HepG2 (cell line): ENCODE measurements around the gene STARD13. TPM values are rescaled to one million over a fixed set of nuclear protein-coding genes. Genes with fewer than 3 reads are reported as not detected.
A peak's percentile ranks its signal among the peaks of the same experiment; 100 is the strongest.

Source experiments
- ATAC-seq: fragments of 200-7000 bp; cut with Tn5 transposase; 3 replicates; pipeline ENCODE4 v1.9.1; 2020; ENCODE audit warnings: mild to moderate bottlenecking, moderate library complexity
- BruUV-seq: library from RNA; stranded (reverse); fragments of 400-500 nt; replicated peaks from 2 replicates; lab custom pipeline; 2021; lab: Mats Ljungman, UMichigan
- CTCF ChIA-PET: fragments of 300-600 bp; formaldehyde crosslinking; extraction: SDS; loops from one replicate; lab custom pipeline; 2021; ENCODE audit warnings: low total read pairs, inconsistent platforms, low intra/inter-chr PET ratio; lab: Yijun Ruan, JAX
- POLR2A ChIA-PET: fragments of 350-600 bp; sonication (Branson Sonifier 250); formaldehyde crosslinking; loops from one replicate; lab custom pipeline; 2020; ENCODE audit warnings: antibody characterized with exemption, inconsistent platforms; lab: Yijun Ruan, JAX
- DNase-seq: peaks from one replicate; pipeline ENCODE4 v3.0.0-alpha.2; 2015; ENCODE audit warnings: low spot score
- FAIRE-seq: peaks from 3 replicates; lab custom pipeline; 2011; peaks lifted over from hg19 to GRCh38; lab: Jason Lieb, UNC
- H2AFZ ChIP-seq: one replicate; pipeline ENCODE4 v1.6.1; 2011; ENCODE audit warnings: low read length, inconsistent platforms
- H3K27ac ChIP-seq: fragments of 300-600 bp; 3 replicates; pipeline ENCODE4 v1.8.0; 2011; ENCODE audit warnings: mixed run types, mild to moderate bottlenecking, mixed read lengths, low read length, inconsistent platforms; ENCODE audit not compliant: insufficient read depth; ENCODE audit errors: extremely low read length
- H3K27me3 ChIP-seq, 2 experiments: fragments of 200-600 bp in 1 of 2; 2 replicates in 1 of 2; 3 replicates in 1 of 2; pipeline versions ENCODE4 v1.6.0 to v1.8.0; 2011; ENCODE audit warnings: low read length in 2 of 2, mild to moderate bottlenecking in 2 of 2, moderate library complexity in 2 of 2, inconsistent platforms in 1 of 2; ENCODE audit not compliant: insufficient read depth in 2 of 2, control insufficient read depth in 1 of 2
- H3K36me3 ChIP-seq, 2 experiments: fragments of 200-600 bp in 1 of 2; replicated peaks in 1 of 2; 2 replicates in 1 of 2; 3 replicates in 1 of 2; pipeline versions ENCODE4 v1.5.1 to v1.8.0; 2011; ENCODE audit warnings: low read length in 2 of 2, inconsistent platforms in 1 of 2; ENCODE audit not compliant: insufficient read depth in 2 of 2, control insufficient read depth in 1 of 2
- H3K4me1 ChIP-seq: 2 replicates; pipeline ENCODE4 v1.5.1; 2012; ENCODE audit warnings: low read length, inconsistent platforms; ENCODE audit not compliant: insufficient read depth
- H3K4me2 ChIP-seq: 2 replicates; pipeline ENCODE4 v1.6.0; 2011; ENCODE audit warnings: low read depth, low read length, inconsistent platforms
- H3K4me3 ChIP-seq, 3 experiments: fragments of 200-600 bp in 1 of 3; sonication (generic), shearing (Covaris generic) in 1 of 3; replicated peaks in 1 of 3; 2 replicates each; pipeline ENCODE4 v1.5.1; 2011 to 2016; ENCODE audit warnings: low read length in 3 of 3, inconsistent platforms in 2 of 3, low read depth in 2 of 3, mild to moderate bottlenecking in 2 of 3, control low read depth in 1 of 3, mixed read lengths in 1 of 3; ENCODE audit not compliant: insufficient read depth in 1 of 3
- H3K79me2 ChIP-seq: one replicate; pipeline ENCODE4 v1.6.1; 2011; ENCODE audit warnings: low read length, inconsistent platforms; ENCODE audit not compliant: insufficient read depth
- H3K9ac ChIP-seq: 2 replicates; pipeline ENCODE4 v1.6.0; 2011; ENCODE audit warnings: mild to moderate bottlenecking, low read depth, low read length, inconsistent platforms; ENCODE audit not compliant: insufficient read depth
- H3K9me3 ChIP-seq: 2 replicates; pipeline ENCODE4 v1.5.1; 2012; ENCODE audit warnings: mild to moderate bottlenecking, low read length
- H4K20me1 ChIP-seq: 2 replicates; pipeline ENCODE4 v1.6.0; 2011; ENCODE audit warnings: inconsistent platforms, mild to moderate bottlenecking, low read length, moderate library complexity; ENCODE audit not compliant: insufficient read depth
- DNMT1 ChIP-seq: sonication (generic); formaldehyde crosslinking; IDR thresholded peaks from 2 replicates; pipeline ENCODE4 v1.5.1; 2020; ENCODE audit warnings: mild to moderate bottlenecking, missing genetic modification reagents
- MAFK ChIP-seq, 2 experiments: IDR thresholded peaks in 1 of 2; conservative IDR thresholded peaks in 1 of 2; 2 replicates each; pipeline ENCODE4 v1.6.1; 2011; ENCODE audit warnings: improper control_type of control experiment in 2 of 2, low read length in 2 of 2
- NAIF1 ChIP-seq: sonication (generic); formaldehyde crosslinking; IDR thresholded peaks from 2 replicates; pipeline ENCODE4 v1.5.0; 2020; ENCODE audit warnings: mild to moderate bottlenecking, missing genetic modification reagents, borderline replicate concordance
- SCMH1 ChIP-seq: sonication (generic); formaldehyde crosslinking; IDR thresholded peaks from 2 replicates; pipeline ENCODE4 v1.9.0; 2021; ENCODE audit warnings: missing genetic modification reagents, mild to moderate bottlenecking, borderline replicate concordance
- WGBS: methylation state at CpG from one replicate; pipeline ENCODE4 v1.1.6; 2017; ENCODE audit warnings: low lambda C conversion rate; 5-methylcytosine and 5-hydroxymethylcytosine counted together
- in situ Hi-C: cut with HindIII; loops from 2 replicates; pipeline ENCODE4 v1.10.0; 2017; ENCODE audit warnings: low pct_unique_long_range_greater_than_20kb; ENCODE audit not compliant: extremely low pct_ligation_motif_present
- intact Hi-C: fragments of 100-400 bp; cut with micrococcal nuclease; formaldehyde crosslinking; loops from one replicate; pipeline ENCODE4 v1.10.0; 2022; ENCODE audit not compliant: unreplicated experiment
- polyA plus RNA-seq, 8 experiments: library from polyadenylated mRNA; depleted of rRNA in 3 of 8; stranded (reverse) in 7 of 8; unstranded in 1 of 8; fragments of >200 nt; fragmentation: Illumina TruSeq in 4 of 8; extraction: Trizol in 4 of 8; gene quantifications; 2 replicates each; pipeline versions ENCODE4 v1.2.1 to v1.2.3, GENCODE V29; 2011 to 2016; ENCODE audit warnings: low read depth in 4 of 8, missing spikeins in 1 of 8, mixed read lengths in 1 of 8; ENCODE audit not compliant: insufficient read depth in 1 of 8
- total RNA-seq, 5 experiments: library from RNA; depleted of rRNA; stranded (reverse); fragments of >200 nt; fragmentation: Illumina TruSeq; extraction: Trizol; gene quantifications; 2 replicates each; pipeline ENCODE4 v1.2.3, GENCODE V29; 2016; ENCODE audit warnings: low read depth in 1 of 5
- TF ChIP-seq, protein P1 (sequence below): sonication (generic); formaldehyde crosslinking; IDR thresholded peaks from 2 replicates; pipeline ENCODE4 v1.5.1; 2020; ENCODE audit warnings: mild to moderate bottlenecking, moderate library complexity, missing genetic modification reagents
- TF ChIP-seq, protein P2 (sequence below): sonication (generic); formaldehyde crosslinking; IDR thresholded peaks from 2 replicates; pipeline ENCODE4 v1.5.1; 2020; ENCODE audit warnings: missing genetic modification reagents, mild to moderate bottlenecking, borderline replicate concordance

STARD13 gene
- total and polyA plus RNA-seq, 2 of the 13 experiments (the other 11 are each of a cell fraction or from before 2014, with no cell fraction given): 12.8 to 14.3 TPM

DNA sequence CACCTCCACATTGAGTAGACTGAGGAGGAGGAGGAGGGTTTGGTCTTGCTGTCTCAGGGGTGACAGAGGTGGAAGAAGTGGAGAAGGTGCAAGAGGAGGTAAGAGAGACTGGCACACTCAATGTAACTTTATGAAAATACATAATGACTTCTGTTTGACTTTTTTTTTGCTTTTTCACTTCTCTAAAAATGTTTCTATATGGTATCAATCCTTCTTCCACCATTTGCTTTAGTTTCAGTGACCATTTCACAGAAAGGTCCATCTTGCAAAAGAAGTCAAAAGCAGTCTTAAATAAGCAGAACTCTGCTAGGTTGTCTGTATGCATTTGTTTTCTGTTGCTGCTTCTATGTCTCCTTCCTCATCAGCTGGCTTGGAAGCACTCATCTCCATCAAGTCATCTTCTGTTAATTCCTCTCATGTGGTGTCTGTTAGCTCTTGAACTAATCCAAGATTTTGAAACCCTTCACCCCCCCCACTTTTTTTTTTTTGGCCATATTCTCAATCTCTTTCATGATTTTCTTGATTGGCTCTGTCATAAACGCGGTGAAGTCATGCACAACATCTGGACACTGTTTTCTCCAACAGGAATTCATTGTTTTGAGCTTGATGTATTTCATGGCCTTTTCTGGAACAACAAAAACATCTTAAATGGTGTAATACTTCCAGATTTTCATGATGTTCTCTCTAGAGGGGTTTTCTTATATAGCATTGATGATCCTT, 188.5 kb downstream of the STARD13 start:
- BruUV-seq: no TSS peak
- Histone ChIP-seq H2AFZ (no peak overlapping the region), H3K27me3 (no peaks in the 10 kb centered on the region), H3K4me3 (no peak overlapping the region), H3K4me2 (no peak overlapping the region), H3K4me1 (peaks cover 13% of the 10 kb centered on the region), H3K79me2 (no peaks in the 10 kb centered on the region), H3K36me3 (no peaks in the 10 kb centered on the region), H3K9ac (no peak overlapping the region), H4K20me1 (no peaks in the 10 kb centered on the region), H3K9me3 (no peaks in the 10 kb centered on the region), H3K27ac (no peak overlapping the region)
- ChIA-PET POLR2A (no interaction called here), CTCF (no interaction called here)
- WGBS: 88% methylated on average over 2 of the region's 2 CpGs
- ATAC-seq: no peak
- DNase-seq: no peak
- in situ Hi-C loops (no loop called here), intact Hi-C loops (no loop called here)
- TF ChIP-seq SCMH1 (CRISPR knock-in tag) (no peak), NAIF1 (CRISPR knock-in tag) (no peak)
- FAIRE-seq: no peak

DNA sequence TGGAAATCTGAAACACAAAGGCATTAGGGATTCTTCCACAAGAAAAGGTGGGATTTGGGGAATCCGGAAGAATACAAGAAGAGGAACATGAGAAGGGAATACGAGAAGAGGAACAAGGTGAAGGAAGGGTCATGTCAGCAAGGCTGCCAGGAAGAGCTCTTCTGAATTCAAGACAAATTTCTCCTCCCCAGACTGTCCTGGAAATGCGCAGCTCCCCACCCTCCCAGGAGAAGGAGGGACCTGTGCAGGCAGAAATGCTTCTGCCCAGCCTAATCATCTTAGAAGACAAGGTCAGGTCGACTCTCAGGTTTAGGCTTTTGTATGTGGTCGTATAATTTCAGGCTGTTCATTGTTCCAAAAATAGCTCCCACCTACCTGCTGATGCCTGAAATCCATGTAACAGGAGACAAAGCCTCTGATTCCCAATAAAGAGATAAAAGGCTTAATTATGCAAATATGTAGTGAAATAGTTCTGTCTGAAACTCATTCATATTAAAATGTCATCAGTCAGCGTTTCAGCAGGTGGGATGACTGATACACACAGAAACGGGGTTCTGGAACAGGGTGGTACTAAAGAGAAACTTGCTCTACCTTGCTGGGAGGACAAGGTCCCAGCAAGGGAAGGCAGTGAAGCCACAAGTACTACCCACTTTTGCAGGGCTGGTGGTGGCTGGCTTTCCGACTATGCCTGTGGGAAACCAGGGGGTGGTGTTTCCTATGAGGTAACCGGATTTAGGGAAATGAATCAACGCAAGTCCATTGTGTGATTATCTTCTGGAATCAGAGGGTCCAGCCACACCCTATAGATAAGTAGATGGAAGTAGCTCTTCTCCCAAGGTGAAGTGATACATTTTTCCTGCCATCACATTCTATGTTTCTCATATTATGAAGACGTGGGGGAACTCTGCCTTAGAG, 193.2 kb downstream of the STARD13 start:
- no peak overlapping the region for H2AFZ ChIP-seq
- intact Hi-C loops: no loop called here
- peak in 1 of 2 experiments; percentile 53; a peak in 3 of 4 replicates for TF ChIP-seq MAFK (conservative IDR thresholded peaks at IDR 0.05 in 1 of 2, IDR thresholded peaks at IDR 0.05 in 1 of 2; ENCODE audit: low read length in 2 of 2)
- TF ChIP-seq, protein P1, sequence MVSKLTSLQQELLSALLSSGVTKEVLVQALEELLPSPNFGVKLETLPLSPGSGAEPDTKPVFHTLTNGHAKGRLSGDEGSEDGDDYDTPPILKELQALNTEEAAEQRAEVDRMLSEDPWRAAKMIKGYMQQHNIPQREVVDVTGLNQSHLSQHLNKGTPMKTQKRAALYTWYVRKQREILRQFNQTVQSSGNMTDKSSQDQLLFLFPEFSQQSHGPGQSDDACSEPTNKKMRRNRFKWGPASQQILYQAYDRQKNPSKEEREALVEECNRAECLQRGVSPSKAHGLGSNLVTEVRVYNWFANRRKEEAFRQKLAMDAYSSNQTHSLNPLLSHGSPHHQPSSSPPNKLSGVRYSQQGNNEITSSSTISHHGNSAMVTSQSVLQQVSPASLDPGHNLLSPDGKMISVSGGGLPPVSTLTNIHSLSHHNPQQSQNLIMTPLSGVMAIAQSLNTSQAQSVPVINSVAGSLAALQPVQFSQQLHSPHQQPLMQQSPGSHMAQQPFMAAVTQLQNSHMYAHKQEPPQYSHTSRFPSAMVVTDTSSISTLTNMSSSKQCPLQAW: no peak
- TF ChIP-seq, protein P2, sequence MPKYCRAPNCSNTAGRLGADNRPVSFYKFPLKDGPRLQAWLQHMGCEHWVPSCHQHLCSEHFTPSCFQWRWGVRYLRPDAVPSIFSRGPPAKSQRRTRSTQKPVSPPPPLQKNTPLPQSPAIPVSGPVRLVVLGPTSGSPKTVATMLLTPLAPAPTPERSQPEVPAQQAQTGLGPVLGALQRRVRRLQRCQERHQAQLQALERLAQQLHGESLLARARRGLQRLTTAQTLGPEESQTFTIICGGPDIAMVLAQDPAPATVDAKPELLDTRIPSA (CRISPR knock-in tag): no peak
- TF ChIP-seq DNMT1: no peak
- TF ChIP-seq, all 625 proteins: peak for 1
- Histone ChIP-seq H3K27me3 (no peaks in the 10 kb centered on the region), H3K36me3 (no peaks in the 10 kb centered on the region), H3K4me3 (no peak overlapping the region), H3K4me1 (peaks cover 27% of the 10 kb centered on the region), H3K9me3 (no peaks in the 10 kb centered on the region), H4K20me1 (no peaks in the 10 kb centered on the region), H3K4me2 (no peak overlapping the region), H3K27ac (no peak overlapping the region), H3K79me2 (no peaks in the 10 kb centered on the region), H3K9ac (no peak overlapping the region)
- FAIRE-seq (no peak), ATAC-seq (no peak), DNase-seq (no peak)
- 95% methylated on average over 11 of the region's 11 CpGs for WGBS
- in situ Hi-C loops: no loop called here
- BruUV-seq: no TSS peak
- POLR2A ChIA-PET: no interaction called here
- CTCF ChIA-PET: no interaction called here
